Peyer's patch (tissue), 4 donors: Measurements from ENCODE around the gene RDH12.

Experiments
- POLR2A ChIP-seq, 2 donors: fragments of 450-650 bp; IDR thresholded peaks; one replicate each; pipeline ENCODE4 v1.5.1; 2017; ENCODE audit warnings: antibody characterized with exemption in 2 of 2, mild to moderate bottlenecking in 2 of 2, moderate library complexity in 2 of 2
- TF ChIP-seq, protein P1 (sequence below), 6 experiments: fragments of 450-650 bp in 4 of 6; fragments of 200-600 bp in 2 of 6; sonication (generic) in 1 of 6; IDR thresholded peaks; one replicate each; pipeline ENCODE4 v1.5.1; 2017 to 2019; ENCODE audit warnings: antibody characterized with exemption in 6 of 6, mild to moderate bottlenecking in 3 of 6, moderate library complexity in 1 of 6

DNA sequence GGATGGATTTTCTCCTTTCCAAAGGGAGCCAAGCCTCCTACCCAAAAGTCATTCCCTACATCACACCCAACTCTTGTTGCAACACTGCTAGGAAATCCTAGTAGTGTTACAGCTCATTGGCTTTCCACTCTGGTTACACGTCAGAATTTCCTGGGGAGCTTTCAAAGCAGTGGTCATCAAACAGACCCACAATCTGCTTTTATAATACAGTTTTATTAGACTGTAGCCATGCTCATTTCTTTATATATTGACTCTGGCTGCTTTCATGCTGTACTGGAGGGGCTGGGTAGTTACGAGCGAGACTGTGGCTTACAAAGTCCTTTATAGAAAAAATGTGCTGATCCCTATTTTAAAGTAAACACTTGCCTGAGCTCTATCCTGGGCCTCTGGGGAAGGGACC lies 80.4 kb downstream of the RDH12 start:
- TF ChIP-seq, protein P1, sequence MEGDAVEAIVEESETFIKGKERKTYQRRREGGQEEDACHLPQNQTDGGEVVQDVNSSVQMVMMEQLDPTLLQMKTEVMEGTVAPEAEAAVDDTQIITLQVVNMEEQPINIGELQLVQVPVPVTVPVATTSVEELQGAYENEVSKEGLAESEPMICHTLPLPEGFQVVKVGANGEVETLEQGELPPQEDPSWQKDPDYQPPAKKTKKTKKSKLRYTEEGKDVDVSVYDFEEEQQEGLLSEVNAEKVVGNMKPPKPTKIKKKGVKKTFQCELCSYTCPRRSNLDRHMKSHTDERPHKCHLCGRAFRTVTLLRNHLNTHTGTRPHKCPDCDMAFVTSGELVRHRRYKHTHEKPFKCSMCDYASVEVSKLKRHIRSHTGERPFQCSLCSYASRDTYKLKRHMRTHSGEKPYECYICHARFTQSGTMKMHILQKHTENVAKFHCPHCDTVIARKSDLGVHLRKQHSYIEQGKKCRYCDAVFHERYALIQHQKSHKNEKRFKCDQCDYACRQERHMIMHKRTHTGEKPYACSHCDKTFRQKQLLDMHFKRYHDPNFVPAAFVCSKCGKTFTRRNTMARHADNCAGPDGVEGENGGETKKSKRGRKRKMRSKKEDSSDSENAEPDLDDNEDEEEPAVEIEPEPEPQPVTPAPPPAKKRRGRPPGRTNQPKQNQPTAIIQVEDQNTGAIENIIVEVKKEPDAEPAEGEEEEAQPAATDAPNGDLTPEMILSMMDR (IDR thresholded peaks at IDR 0.05): no peak
- no peak for TF ChIP-seq POLR2A (IDR thresholded peaks at IDR 0.05)
